HEK293 (cell line): ENCODE data around the gene WBP11.

Source experiments
- CTCF ChIA-PET: fragments of 350-600 bp; formaldehyde crosslinking; extraction: SDS; loops from one replicate; lab custom pipeline; 2021; ENCODE audit warnings: antibody characterized with exemption; lab: Yijun Ruan, JAX
- POLR2A ChIA-PET: fragments of 300-600 bp; formaldehyde crosslinking; extraction: SDS; loops from one replicate; lab custom pipeline; 2020; ENCODE audit warnings: antibody characterized with exemption, inconsistent platforms; lab: Yijun Ruan, JAX
- H3K27ac ChIP-seq: fragments of 200-500 bp; sonication (Bioruptor generic); 2 replicates; pipeline ENCODE4 v1.5.1; 2014; ENCODE audit warnings: low read depth, low read length, control low read depth, inconsistent platforms; ENCODE audit errors: extremely low read depth
- H3K36me3 ChIP-seq, 2 experiments: fragments of 200-500 bp in 1 of 2; sonication (Bioruptor generic) in 1 of 2; 1 replicate in 1 of 2; 2 replicates in 1 of 2; pipeline ENCODE4 v1.5.1; 2014 to 2017; ENCODE audit warnings: inconsistent platforms in 2 of 2, low read length in 2 of 2; ENCODE audit not compliant: control insufficient read depth in 2 of 2, insufficient read depth in 1 of 2
- H3K4me1 ChIP-seq: fragments of 200-500 bp; sonication (Bioruptor generic); 2 replicates; pipeline ENCODE4 v1.5.1; 2014; ENCODE audit warnings: mild to moderate bottlenecking, low read length, inconsistent platforms; ENCODE audit not compliant: control insufficient read depth, insufficient read depth
- H3K4me3 ChIP-seq: 2 replicates; pipeline ENCODE4 v1.5.1; 2011; ENCODE audit warnings: low read depth, mild to moderate bottlenecking, control low read depth, low read length, moderate library complexity
- H3K9me3 ChIP-seq: fragments of 200-500 bp; sonication (Bioruptor generic); 2 replicates; pipeline ENCODE4 v1.5.1; 2014; ENCODE audit warnings: low read depth, low read length, inconsistent platforms; ENCODE audit not compliant: control insufficient read depth, insufficient read depth
- KLF10 ChIP-seq: fragments of 450-650 bp; IDR thresholded peaks from 2 replicates; pipeline ENCODE4 v1.5.1; 2018; ENCODE audit warnings: missing biosample characterization, mild to moderate bottlenecking, missing genetic modification characterization
- ZFP37 ChIP-seq: fragments of 450-650 bp; formaldehyde crosslinking; IDR thresholded peaks from 2 replicates; pipeline ENCODE4 v1.5.1; 2016; ENCODE audit warnings: missing biosample characterization, missing genetic modification characterization
- ZNF138 ChIP-seq: fragments of 450-650 bp; formaldehyde crosslinking; IDR thresholded peaks from 2 replicates; pipeline ENCODE4 v1.5.1; 2016; ENCODE audit warnings: missing biosample characterization, missing genetic modification characterization, borderline replicate concordance
- ZNF596 ChIP-seq: fragments of 450-650 bp; IDR thresholded peaks from 2 replicates; pipeline ENCODE4 v1.5.0; 2018; ENCODE audit warnings: missing biosample characterization, mild to moderate bottlenecking, missing genetic modification characterization, moderate library complexity
- ZNF664 ChIP-seq: fragments of 450-650 bp; formaldehyde crosslinking; IDR thresholded peaks from 2 replicates; pipeline ENCODE4 v1.5.1; 2016; ENCODE audit warnings: missing biosample characterization, missing genetic modification characterization
- TF ChIP-seq, protein P1 (sequence below): fragments of 450-650 bp; formaldehyde crosslinking; IDR thresholded peaks from 2 replicates; pipeline ENCODE4 v1.5.1; 2017; ENCODE audit warnings: missing biosample characterization, missing genetic modification characterization
- TF ChIP-seq, protein P2 (sequence below): fragments of 450-650 bp; formaldehyde crosslinking; IDR thresholded peaks from 2 replicates; pipeline ENCODE4 v1.5.0; 2017; ENCODE audit warnings: missing biosample characterization, missing genetic modification characterization, borderline replicate concordance
- TF ChIP-seq, protein P3 (sequence below): fragments of 450-650 bp; formaldehyde crosslinking; conservative IDR thresholded peaks from 2 replicates; pipeline ENCODE4 v1.5.1; 2016; ENCODE audit warnings: low read depth, missing biosample characterization, missing genetic modification characterization
- TF ChIP-seq, protein P4 (sequence below): fragments of 450-650 bp; formaldehyde crosslinking; IDR thresholded peaks from 2 replicates; pipeline ENCODE4 v1.5.1; 2017; ENCODE audit warnings: missing biosample characterization, missing genetic modification characterization
- TF ChIP-seq, protein P5 (sequence below): fragments of 450-650 bp; formaldehyde crosslinking; IDR thresholded peaks from 2 replicates; pipeline ENCODE4 v1.5.1; 2017; ENCODE audit warnings: missing biosample characterization, mild to moderate bottlenecking, missing genetic modification characterization, moderate library complexity

WBP11 gene

DNA sequence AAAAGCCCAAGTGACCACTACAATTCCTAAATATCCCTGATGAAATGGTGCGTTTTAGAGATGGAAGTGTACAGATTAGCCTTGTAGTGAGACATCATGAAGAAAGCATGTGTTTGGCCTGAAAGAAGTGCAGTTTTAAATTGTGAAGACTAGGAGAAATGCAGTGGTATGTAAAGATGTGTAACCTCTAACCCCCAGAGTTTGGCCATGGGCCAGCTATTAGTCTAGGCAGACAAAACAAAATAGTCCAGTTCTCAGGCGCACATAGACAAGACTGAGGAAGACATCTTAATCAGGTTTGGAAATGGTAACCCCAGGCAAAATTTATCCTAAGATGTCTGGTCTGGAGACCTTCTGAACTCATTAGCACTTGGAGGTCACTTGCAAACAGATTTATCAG lies 23.4 kb downstream of the WBP11 start (continued):
- TF ChIP-seq ZNF664 = no peak
- no peak for TF ChIP-seq ZNF596
- TF ChIP-seq, protein P1, sequence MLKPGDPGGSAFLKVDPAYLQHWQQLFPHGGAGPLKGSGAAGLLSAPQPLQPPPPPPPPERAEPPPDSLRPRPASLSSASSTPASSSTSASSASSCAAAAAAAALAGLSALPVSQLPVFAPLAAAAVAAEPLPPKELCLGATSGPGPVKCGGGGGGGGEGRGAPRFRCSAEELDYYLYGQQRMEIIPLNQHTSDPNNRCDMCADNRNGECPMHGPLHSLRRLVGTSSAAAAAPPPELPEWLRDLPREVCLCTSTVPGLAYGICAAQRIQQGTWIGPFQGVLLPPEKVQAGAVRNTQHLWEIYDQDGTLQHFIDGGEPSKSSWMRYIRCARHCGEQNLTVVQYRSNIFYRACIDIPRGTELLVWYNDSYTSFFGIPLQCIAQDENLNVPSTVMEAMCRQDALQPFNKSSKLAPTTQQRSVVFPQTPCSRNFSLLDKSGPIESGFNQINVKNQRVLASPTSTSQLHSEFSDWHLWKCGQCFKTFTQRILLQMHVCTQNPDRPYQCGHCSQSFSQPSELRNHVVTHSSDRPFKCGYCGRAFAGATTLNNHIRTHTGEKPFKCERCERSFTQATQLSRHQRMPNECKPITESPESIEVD (tag by site-specific recombination) = no peak
- TF ChIP-seq, protein P2, sequence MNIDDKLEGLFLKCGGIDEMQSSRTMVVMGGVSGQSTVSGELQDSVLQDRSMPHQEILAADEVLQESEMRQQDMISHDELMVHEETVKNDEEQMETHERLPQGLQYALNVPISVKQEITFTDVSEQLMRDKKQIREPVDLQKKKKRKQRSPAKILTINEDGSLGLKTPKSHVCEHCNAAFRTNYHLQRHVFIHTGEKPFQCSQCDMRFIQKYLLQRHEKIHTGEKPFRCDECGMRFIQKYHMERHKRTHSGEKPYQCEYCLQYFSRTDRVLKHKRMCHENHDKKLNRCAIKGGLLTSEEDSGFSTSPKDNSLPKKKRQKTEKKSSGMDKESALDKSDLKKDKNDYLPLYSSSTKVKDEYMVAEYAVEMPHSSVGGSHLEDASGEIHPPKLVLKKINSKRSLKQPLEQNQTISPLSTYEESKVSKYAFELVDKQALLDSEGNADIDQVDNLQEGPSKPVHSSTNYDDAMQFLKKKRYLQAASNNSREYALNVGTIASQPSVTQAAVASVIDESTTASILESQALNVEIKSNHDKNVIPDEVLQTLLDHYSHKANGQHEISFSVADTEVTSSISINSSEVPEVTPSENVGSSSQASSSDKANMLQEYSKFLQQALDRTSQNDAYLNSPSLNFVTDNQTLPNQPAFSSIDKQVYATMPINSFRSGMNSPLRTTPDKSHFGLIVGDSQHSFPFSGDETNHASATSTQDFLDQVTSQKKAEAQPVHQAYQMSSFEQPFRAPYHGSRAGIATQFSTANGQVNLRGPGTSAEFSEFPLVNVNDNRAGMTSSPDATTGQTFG (tag by site-specific recombination) = no peak
- no peak for TF ChIP-seq ZFP37 (tag by site-specific recombination)

DNA sequence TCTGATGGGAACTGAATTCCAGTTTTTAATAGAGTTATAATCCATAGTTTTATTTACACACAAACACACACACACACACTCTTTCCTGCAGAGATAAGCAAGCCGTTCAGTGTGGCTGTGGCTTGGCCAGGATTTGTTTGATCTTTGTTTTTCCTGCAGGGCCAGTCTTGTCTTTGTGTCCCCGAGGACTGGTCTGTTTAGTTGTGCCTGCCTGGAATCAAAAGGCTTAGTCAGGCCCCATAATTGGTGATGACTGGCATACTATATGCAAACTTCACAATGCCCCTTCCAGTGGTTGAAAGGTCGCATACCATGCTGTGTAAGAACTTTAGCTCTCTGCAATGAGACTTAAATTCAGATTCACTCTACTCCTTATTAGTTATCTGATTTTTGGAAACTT lies 26.0 kb downstream of the WBP11 start:
- Histone ChIP-seq H3K27ac (no peak overlapping the region), H3K4me3 (no peak overlapping the region), H3K9me3 (no peaks in the 10 kb centered on the region), H3K4me1 (peaks cover 7% of the 10 kb centered on the region; the same call in 1 of the 2 replicates), H3K36me3 (no peaks in the 10 kb centered on the region)
- POLR2A ChIA-PET = interaction anchor here (0.6 kb wide), 1 partner anchor 520 kb away, joined by 3 read pairs; no protein-coding TSS in a partner anchor
- CTCF ChIA-PET = no interaction called here
- TF ChIP-seq ZNF138 (tag by site-specific recombination) (no peak), KLF10 (no peak)
- TF ChIP-seq, protein P3, sequence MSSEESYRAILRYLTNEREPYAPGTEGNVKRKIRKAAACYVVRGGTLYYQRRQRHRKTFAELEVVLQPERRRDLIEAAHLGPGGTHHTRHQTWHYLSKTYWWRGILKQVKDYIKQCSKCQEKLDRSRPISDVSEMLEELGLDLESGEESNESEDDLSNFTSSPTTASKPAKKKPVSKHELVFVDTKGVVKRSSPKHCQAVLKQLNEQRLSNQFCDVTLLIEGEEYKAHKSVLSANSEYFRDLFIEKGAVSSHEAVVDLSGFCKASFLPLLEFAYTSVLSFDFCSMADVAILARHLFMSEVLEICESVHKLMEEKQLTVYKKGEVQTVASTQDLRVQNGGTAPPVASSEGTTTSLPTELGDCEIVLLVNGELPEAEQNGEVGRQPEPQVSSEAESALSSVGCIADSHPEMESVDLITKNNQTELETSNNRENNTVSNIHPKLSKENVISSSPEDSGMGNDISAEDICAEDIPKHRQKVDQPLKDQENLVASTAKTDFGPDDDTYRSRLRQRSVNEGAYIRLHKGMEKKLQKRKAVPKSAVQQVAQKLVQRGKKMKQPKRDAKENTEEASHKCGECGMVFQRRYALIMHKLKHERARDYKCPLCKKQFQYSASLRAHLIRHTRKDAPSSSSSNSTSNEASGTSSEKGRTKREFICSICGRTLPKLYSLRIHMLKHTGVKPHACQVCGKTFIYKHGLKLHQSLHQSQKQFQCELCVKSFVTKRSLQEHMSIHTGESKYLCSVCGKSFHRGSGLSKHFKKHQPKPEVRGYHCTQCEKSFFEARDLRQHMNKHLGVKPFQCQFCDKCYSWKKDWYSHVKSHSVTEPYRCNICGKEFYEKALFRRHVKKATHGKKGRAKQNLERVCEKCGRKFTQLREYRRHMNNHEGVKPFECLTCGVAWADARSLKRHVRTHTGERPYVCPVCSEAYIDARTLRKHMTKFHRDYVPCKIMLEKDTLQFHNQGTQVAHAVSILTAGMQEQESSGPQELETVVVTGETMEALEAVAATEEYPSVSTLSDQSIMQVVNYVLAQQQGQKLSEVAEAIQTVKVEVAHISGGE (tag by site-specific recombination) = no peak
- TF ChIP-seq, protein P4, sequence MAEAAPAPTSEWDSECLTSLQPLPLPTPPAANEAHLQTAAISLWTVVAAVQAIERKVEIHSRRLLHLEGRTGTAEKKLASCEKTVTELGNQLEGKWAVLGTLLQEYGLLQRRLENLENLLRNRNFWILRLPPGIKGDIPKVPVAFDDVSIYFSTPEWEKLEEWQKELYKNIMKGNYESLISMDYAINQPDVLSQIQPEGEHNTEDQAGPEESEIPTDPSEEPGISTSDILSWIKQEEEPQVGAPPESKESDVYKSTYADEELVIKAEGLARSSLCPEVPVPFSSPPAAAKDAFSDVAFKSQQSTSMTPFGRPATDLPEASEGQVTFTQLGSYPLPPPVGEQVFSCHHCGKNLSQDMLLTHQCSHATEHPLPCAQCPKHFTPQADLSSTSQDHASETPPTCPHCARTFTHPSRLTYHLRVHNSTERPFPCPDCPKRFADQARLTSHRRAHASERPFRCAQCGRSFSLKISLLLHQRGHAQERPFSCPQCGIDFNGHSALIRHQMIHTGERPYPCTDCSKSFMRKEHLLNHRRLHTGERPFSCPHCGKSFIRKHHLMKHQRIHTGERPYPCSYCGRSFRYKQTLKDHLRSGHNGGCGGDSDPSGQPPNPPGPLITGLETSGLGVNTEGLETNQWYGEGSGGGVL (tag by site-specific recombination) = no peak
- TF ChIP-seq, protein P5, sequence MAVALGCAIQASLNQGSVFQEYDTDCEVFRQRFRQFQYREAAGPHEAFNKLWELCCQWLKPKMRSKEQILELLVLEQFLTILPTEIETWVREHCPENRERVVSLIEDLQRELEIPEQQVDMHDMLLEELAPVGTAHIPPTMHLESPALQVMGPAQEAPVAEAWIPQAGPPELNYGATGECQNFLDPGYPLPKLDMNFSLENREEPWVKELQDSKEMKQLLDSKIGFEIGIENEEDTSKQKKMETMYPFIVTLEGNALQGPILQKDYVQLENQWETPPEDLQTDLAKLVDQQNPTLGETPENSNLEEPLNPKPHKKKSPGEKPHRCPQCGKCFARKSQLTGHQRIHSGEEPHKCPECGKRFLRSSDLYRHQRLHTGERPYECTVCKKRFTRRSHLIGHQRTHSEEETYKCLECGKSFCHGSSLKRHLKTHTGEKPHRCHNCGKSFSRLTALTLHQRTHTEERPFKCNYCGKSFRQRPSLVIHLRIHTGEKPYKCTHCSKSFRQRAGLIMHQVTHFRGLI (tag by site-specific recombination) = no peak
